Measurements from ENCODE around the gene KCTD3.

Gene KCTD3

DNA sequence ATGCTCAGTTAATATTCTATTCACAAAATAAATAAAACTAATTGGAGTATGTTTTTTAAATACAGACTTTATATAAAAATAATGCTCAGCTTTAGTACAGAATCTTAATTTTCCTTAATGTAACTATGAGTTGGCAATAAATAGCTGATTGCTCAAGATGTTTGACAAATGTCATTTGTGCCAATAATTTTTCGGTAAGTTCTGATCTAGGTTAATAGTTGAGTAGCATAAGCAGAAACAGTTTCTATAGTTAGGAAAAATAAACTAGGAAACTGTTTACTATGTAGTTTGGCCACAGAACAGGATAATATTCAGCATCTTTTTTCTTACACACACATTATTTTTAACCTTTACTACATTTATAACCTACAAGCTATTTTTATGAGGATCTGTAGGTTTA lies 40.3 kb downstream of the KCTD3 start:
- TF ChIP-seq, protein P1, sequence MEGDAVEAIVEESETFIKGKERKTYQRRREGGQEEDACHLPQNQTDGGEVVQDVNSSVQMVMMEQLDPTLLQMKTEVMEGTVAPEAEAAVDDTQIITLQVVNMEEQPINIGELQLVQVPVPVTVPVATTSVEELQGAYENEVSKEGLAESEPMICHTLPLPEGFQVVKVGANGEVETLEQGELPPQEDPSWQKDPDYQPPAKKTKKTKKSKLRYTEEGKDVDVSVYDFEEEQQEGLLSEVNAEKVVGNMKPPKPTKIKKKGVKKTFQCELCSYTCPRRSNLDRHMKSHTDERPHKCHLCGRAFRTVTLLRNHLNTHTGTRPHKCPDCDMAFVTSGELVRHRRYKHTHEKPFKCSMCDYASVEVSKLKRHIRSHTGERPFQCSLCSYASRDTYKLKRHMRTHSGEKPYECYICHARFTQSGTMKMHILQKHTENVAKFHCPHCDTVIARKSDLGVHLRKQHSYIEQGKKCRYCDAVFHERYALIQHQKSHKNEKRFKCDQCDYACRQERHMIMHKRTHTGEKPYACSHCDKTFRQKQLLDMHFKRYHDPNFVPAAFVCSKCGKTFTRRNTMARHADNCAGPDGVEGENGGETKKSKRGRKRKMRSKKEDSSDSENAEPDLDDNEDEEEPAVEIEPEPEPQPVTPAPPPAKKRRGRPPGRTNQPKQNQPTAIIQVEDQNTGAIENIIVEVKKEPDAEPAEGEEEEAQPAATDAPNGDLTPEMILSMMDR (IDR thresholded peaks at IDR 0.05; ENCODE audit: control insufficient read depth, insufficient read depth, low read depth, low read length, missing control alignments), result no peak

GRCh38 chr1:215608646-215609045 lies 41.5 kb downstream of the KCTD3 start:
- DNase-seq (ENCODE audit: low read depth), result no peak
- TF ChIP-seq, protein P1 (IDR thresholded peaks at IDR 0.05; ENCODE audit: control insufficient read depth, insufficient read depth, low read depth, low read length, missing control alignments), result no peak
- no peak overlapping the region for H3K4me3 ChIP-seq (ENCODE audit: control insufficient read depth, low read depth, low read length)

More for the DNA sequence above, 40.3 kb downstream of the KCTD3 start:
- no peak overlapping the region for H3K4me3 ChIP-seq (ENCODE audit: control insufficient read depth, low read depth, low read length)
- DNase-seq (ENCODE audit: low read depth), result no peak

- no peak for DNase-seq (ENCODE audit: low read depth)
- no peak overlapping the region for H3K4me3 ChIP-seq (ENCODE audit: control insufficient read depth, low read depth, low read length)
- TF ChIP-seq, protein P1 (IDR thresholded peaks at IDR 0.05; ENCODE audit: control insufficient read depth, insufficient read depth, low read depth, low read length, missing control alignments), result no peak
These were observed 45.3 kb downstream of the KCTD3 start for GRCh38 chr1:215612391-215612790.

DNA sequence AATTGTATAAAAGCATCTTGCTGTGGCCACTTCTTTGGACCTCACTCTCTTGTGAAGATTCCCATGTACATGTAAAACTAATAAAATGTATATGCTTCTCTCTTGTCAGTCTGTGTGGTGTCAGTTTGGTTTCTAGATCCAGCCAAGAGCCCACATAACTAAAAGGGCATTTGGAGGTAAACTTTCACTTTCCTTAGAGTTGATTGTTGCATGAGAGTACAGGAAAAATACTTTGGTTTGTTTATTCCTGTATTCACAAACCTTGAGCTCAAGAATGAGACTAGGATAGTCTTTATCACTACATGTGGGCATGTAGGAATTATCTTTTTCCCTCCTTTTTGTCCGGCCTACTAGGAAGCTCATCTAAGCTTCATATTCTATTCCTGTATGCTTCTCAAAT lies 50.9 kb downstream of the KCTD3 start:
- no peak for DNase-seq (ENCODE audit: low read depth)
- TF ChIP-seq, protein P1 (IDR thresholded peaks at IDR 0.05; ENCODE audit: control insufficient read depth, insufficient read depth, low read depth, low read length, missing control alignments), result no peak
- no peak overlapping the region for H3K4me3 ChIP-seq (ENCODE audit: control insufficient read depth, low read depth, low read length)

DNA sequence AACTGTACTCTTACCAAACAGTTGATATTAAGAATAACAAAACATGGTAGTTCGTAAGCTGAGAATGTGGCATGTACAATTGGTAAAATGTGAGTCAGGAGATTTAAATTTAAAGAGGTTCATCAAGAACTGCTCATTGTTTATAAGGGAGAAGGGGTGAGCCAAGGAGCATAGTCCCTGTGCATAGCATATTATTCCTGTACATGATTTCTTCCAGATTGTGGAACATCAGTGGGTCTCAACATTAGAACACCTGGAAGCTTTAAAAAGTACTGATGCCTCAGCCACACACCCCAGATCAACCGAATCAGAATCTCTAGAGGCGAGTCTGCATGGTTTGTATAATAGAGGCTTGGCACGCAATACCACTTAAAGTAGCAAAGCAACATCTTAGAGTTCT lies 56.1 kb downstream of the KCTD3 start:
- no peak overlapping the region for H3K4me3 ChIP-seq (ENCODE audit: control insufficient read depth, low read depth, low read length)
- no peak for DNase-seq (ENCODE audit: low read depth)

DNA sequence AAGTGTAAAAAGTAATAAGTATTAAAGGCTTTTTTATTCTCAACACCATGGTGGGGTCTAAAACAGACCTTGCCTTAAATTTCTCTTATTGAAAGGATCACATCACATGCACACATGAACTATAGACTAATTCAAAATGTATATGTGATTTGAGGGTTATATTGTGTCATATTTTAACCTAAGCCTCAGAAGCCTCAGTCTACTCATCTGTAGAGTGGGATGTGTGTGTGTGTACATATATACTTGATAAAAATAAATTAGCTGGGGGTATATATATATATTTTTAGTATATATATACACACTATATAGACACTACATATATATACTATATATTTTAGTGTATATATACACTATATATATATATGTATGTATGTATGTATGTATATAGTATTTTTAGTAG lies 58.8 kb downstream of the KCTD3 start:
- no peak overlapping the region for H3K4me3 ChIP-seq (ENCODE audit: control insufficient read depth, low read depth, low read length)
- DNase-seq (ENCODE audit: low read depth), result no peak
- TF ChIP-seq, protein P1 (IDR thresholded peaks at IDR 0.05; ENCODE audit: control insufficient read depth, insufficient read depth, low read depth, low read length, missing control alignments), result no peak

More for the DNA sequence above, 56.1 kb downstream of the KCTD3 start:
- TF ChIP-seq, protein P1 (IDR thresholded peaks at IDR 0.05; ENCODE audit: control insufficient read depth, insufficient read depth, low read depth, low read length, missing control alignments), result no peak

DNA sequence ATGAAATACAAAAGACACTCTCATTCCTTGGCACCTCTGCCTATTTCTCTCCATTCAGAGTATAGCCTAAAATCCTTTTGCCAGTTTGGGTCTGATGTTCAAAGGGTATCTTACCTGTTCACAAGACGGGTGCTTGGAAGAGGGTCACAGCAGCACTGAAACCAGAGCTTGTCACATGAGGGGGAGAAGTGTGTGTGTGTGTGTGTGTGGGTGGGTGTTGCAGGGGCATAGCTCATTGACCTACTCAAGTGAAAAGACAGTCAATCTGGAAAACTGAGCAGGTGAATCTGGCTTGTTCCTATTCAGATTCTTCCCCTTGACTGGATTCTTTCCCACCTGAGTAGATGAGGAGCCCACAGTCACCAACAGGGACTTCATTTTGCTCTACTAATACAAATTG lies 63.9 kb downstream of the KCTD3 start:
- DNase-seq (ENCODE audit: low read depth), result no peak
- no peak overlapping the region for H3K4me3 ChIP-seq (ENCODE audit: control insufficient read depth, low read depth, low read length)
- TF ChIP-seq, protein P1 (IDR thresholded peaks at IDR 0.05; ENCODE audit: control insufficient read depth, insufficient read depth, low read depth, low read length, missing control alignments), result no peak
